GM12878 (cell line): Measurements from ENCODE around the gene STXBP3.

Source experiments
- YY1 ChIP-seq: IDR thresholded peaks from 2 replicates; pipeline ENCODE4 v1.6.1; 2011; ENCODE audit warnings: low read depth, mild to moderate bottlenecking, low read length
- ZNF274 ChIP-seq: IDR thresholded peaks from one replicate; pipeline ENCODE4 v1.8.0; 2011; ENCODE audit not compliant: insufficient read length, insufficient read depth

DNA sequence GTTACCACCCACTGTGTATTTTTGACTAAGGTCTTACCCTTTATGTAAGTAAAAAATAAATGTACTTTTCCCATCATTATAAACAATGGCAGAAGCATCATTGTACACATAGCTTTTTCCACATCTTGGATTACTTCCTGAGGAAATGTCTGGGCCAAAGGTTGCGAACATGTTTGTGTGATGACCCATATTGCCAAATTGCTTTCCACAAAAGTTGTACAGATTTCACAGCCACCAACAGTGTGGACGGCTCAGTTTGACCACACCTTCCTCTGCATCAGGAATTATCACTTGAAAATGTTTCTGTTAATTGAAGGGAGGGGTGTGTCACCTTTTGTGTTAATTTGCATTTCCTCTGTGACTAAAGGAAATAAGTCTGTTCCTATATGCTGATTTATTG lies 84.8 kb downstream of the STXBP3 start:
- TF ChIP-seq YY1 (no peak), ZNF274 (no peak)
